SK-N-SH treated with all-trans-retinoic acid at 6 μM for 48 hours (cell line): ENCODE measurements around the gene ADAMTSL3.

Experiments
- ATAC-seq: fragments of 200-7000 bp; cut with Tn5 transposase; 3 replicates; pipeline ENCODE4 v1.9.1; 2020; ENCODE audit warnings: mild to moderate bottlenecking, moderate library complexity
- ARNTL ChIP-seq: fragments of 450-650 bp; formaldehyde crosslinking; IDR thresholded peaks from 2 replicates; pipeline ENCODE4 v1.5.0; 2020; ENCODE audit warnings: low read depth, mild to moderate bottlenecking, moderate library complexity, borderline replicate concordance
- BACH2 ChIP-seq: fragments of 250-450 bp; sonication (Bioruptor Pico); IDR thresholded peaks from 2 replicates; pipeline ENCODE4 v1.9.0; 2021; ENCODE audit warnings: mild to moderate bottlenecking, borderline replicate concordance
- CREB5 ChIP-seq: fragments of 250-450 bp; sonication (Bioruptor Pico); IDR thresholded peaks from 2 replicates; pipeline ENCODE4 v1.5.1; 2020; ENCODE audit warnings: low read depth, mild to moderate bottlenecking, moderate library complexity
- CSDC2 ChIP-seq: fragments of 250-450 bp; sonication (Bioruptor Pico); IDR thresholded peaks from 2 replicates; pipeline ENCODE4 v1.5.0; 2020; ENCODE audit warnings: mild to moderate bottlenecking, moderate library complexity
- ESRRG ChIP-seq: fragments of 250-450 bp; sonication (Bioruptor Pico); IDR thresholded peaks from 2 replicates; pipeline ENCODE4 v1.6.1; 2021; ENCODE audit warnings: mild to moderate bottlenecking
- GLIS3 ChIP-seq: fragments of 250-450 bp; sonication (Bioruptor Pico); IDR thresholded peaks from 2 replicates; pipeline ENCODE4 v1.5.0; 2020; ENCODE audit warnings: mild to moderate bottlenecking, moderate library complexity
- ISL1 ChIP-seq: fragments of 250-450 bp; sonication (Bioruptor Pico); IDR thresholded peaks from 2 replicates; pipeline ENCODE4 v2.1.2; 2022; ENCODE audit warnings: mild to moderate bottlenecking, moderate library complexity
- OSR1 ChIP-seq: fragments of 250-450 bp; sonication (Bioruptor Pico); IDR thresholded peaks from 2 replicates; pipeline ENCODE4 v1.8.0; 2022; ENCODE audit warnings: moderate library complexity, mild to moderate bottlenecking, inconsistent platforms
- PATZ1 ChIP-seq: fragments of 250-450 bp; sonication (Bioruptor Pico); IDR thresholded peaks from 2 replicates; pipeline ENCODE4 v1.8.0; 2020; ENCODE audit warnings: mild to moderate bottlenecking, moderate library complexity, borderline replicate concordance
- PPARA ChIP-seq: fragments of 250-450 bp; sonication (Bioruptor Pico); IDR thresholded peaks from 2 replicates; pipeline ENCODE4 v1.5.0; 2020; ENCODE audit warnings: mild to moderate bottlenecking, borderline replicate concordance
- RARB ChIP-seq: fragments of 250-450 bp; sonication (Bioruptor Pico); IDR thresholded peaks from 2 replicates; pipeline ENCODE4 v1.8.0; 2021; ENCODE audit warnings: mild to moderate bottlenecking, moderate library complexity
- SNAI2 ChIP-seq: fragments of 250-450 bp; sonication (Bioruptor Pico); IDR thresholded peaks from 2 replicates; pipeline ENCODE4 v1.5.0; 2020; ENCODE audit warnings: mild to moderate bottlenecking, moderate library complexity
- TCF4 ChIP-seq: fragments of 250-450 bp; sonication (Bioruptor Pico); IDR thresholded peaks from 2 replicates; pipeline ENCODE4 v1.8.0; 2021; ENCODE audit warnings: mild to moderate bottlenecking, moderate library complexity, borderline replicate concordance
- TOX ChIP-seq: fragments of 250-450 bp; sonication (Bioruptor Pico); IDR thresholded peaks from 2 replicates; pipeline ENCODE4 v1.8.0; 2021; ENCODE audit warnings: mild to moderate bottlenecking, moderate library complexity, borderline replicate concordance
- ZC3H10 ChIP-seq: fragments of 250-450 bp; sonication (Bioruptor Pico); IDR thresholded peaks from 2 replicates; pipeline ENCODE4 v1.5.1; 2021; ENCODE audit warnings: mild to moderate bottlenecking, moderate library complexity
- ZFP3 ChIP-seq: fragments of 250-450 bp; sonication (Bioruptor Pico); IDR thresholded peaks from 2 replicates; pipeline ENCODE4 v1.5.0; 2020; ENCODE audit warnings: mild to moderate bottlenecking, moderate library complexity
- ZFP30 ChIP-seq: fragments of 450-650 bp; formaldehyde crosslinking; IDR thresholded peaks from 2 replicates; pipeline ENCODE4 v1.5.0; 2022; ENCODE audit warnings: mild to moderate bottlenecking, moderate library complexity
- ZNF70 ChIP-seq: fragments of 450-650 bp; formaldehyde crosslinking; IDR thresholded peaks from 2 replicates; pipeline ENCODE4 v1.5.0; 2020; ENCODE audit warnings: mild to moderate bottlenecking, moderate library complexity
- ZNF8 ChIP-seq: fragments of 450-650 bp; formaldehyde crosslinking; IDR thresholded peaks from 2 replicates; pipeline ENCODE4 v1.5.0; 2020; ENCODE audit warnings: mild to moderate bottlenecking, moderate library complexity
- TF ChIP-seq, protein P1 (sequence below): fragments of 250-450 bp; sonication (Bioruptor Pico); IDR thresholded peaks from 2 replicates; pipeline ENCODE4 v1.5.0; 2020; ENCODE audit warnings: mild to moderate bottlenecking, moderate library complexity

The ADAMTSL3 gene

GRCh38 chr15:83713242-83713641 lies 59.3 kb downstream of the ADAMTSL3 start (continued):
- TF ChIP-seq, protein P1, sequence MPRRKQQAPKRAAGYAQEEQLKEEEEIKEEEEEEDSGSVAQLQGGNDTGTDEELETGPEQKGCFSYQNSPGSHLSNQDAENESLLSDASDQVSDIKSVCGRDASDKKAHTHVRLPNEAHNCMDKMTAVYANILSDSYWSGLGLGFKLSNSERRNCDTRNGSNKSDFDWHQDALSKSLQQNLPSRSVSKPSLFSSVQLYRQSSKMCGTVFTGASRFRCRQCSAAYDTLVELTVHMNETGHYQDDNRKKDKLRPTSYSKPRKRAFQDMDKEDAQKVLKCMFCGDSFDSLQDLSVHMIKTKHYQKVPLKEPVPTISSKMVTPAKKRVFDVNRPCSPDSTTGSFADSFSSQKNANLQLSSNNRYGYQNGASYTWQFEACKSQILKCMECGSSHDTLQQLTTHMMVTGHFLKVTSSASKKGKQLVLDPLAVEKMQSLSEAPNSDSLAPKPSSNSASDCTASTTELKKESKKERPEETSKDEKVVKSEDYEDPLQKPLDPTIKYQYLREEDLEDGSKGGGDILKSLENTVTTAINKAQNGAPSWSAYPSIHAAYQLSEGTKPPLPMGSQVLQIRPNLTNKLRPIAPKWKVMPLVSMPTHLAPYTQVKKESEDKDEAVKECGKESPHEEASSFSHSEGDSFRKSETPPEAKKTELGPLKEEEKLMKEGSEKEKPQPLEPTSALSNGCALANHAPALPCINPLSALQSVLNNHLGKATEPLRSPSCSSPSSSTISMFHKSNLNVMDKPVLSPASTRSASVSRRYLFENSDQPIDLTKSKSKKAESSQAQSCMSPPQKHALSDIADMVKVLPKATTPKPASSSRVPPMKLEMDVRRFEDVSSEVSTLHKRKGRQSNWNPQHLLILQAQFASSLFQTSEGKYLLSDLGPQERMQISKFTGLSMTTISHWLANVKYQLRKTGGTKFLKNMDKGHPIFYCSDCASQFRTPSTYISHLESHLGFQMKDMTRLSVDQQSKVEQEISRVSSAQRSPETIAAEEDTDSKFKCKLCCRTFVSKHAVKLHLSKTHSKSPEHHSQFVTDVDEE (CRISPR knock-in tag): no peak
- TF ChIP-seq GLIS3 (CRISPR knock-in tag): no peak
- no peak for TF ChIP-seq ARNTL (CRISPR knock-in tag)

DNA sequence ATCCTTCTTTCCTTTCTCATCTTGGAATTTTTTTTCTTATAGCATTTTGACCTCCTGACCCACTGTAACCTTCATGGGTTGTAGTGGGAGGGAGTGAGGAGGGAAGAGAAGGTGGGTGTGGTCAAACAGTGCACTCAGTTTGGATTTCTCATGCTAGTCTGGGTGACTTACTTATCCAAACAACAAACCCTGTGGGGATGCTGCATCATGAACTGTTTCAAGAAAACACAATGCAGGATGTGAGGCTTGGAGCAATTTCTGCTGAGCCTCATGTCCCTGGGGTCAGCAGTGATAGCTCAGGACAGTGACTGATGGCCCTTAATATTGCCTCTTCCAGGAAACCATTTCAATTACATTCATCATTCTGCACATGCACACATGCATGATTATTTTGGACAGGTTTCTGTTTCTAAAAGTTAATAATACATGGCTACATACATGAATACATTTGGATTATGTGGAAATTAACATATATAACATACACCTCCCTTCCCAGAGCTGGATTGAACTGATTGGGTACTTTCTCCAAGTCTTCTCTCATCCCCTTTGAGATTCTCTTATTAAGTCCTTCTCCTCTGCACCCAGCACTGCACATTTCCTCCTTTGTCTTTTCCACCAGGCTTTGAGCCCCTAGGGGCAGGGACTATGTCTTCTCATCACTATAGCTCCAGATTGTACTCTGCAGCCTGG lies 61.2 kb downstream of the ADAMTSL3 start:
- TF ChIP-seq ZFP3 (no peak), OSR1 (CRISPR knock-in tag) (no peak), ISL1 (no peak), GLIS3 (CRISPR knock-in tag) (no peak), ZNF8 (CRISPR knock-in tag) (no peak), PATZ1 (CRISPR knock-in tag) (no peak), TOX (CRISPR knock-in tag) (no peak), ARNTL (CRISPR knock-in tag) (no peak), BACH2 (no peak), PPARA (CRISPR knock-in tag) (no peak), CREB5 (no peak), ZNF70 (CRISPR knock-in tag) (no peak), CSDC2 (CRISPR knock-in tag) (no peak), ESRRG (CRISPR knock-in tag) (no peak), RARB (CRISPR knock-in tag) (no peak), ZFP30 (CRISPR knock-in tag) (no peak)
- TF ChIP-seq, protein P1 (CRISPR knock-in tag): no peak
- TF ChIP-seq, all 23 proteins: peak for 0

GRCh38 chr15:83716605-83717004 lies 62.7 kb downstream of the ADAMTSL3 start:
- ATAC-seq: no peak
- TF ChIP-seq ARNTL (CRISPR knock-in tag) (no peak), ISL1 (no peak), OSR1 (CRISPR knock-in tag) (no peak), GLIS3 (CRISPR knock-in tag) (no peak), ZFP30 (CRISPR knock-in tag) (no peak), PPARA (CRISPR knock-in tag) (no peak), ZFP3 (no peak), ZNF8 (CRISPR knock-in tag) (no peak), TOX (CRISPR knock-in tag) (no peak), PATZ1 (CRISPR knock-in tag) (no peak), RARB (CRISPR knock-in tag) (no peak), SNAI2 (CRISPR knock-in tag) (no peak), CSDC2 (CRISPR knock-in tag) (no peak), CREB5 (no peak), ZNF70 (CRISPR knock-in tag) (no peak), ZC3H10 (CRISPR knock-in tag) (no peak), TCF4 (no peak), BACH2 (no peak)
- TF ChIP-seq, protein P1 (CRISPR knock-in tag): no peak

More for the DNA sequence above, 61.2 kb downstream of the ADAMTSL3 start:
- no peak for ATAC-seq
